ENCODE results near the gene ARRDC1. TPM values are rescaled to one million over a fixed set of nuclear protein-coding genes. Genes with fewer than 3 reads are reported as not detected.

ARRDC1 gene
- total and polyA plus RNA-seq, 9 of the 15 experiments (the other 6 are each of a cell fraction or from before 2014, with no cell fraction given), result 0.21 to 45.3 (median 18.6) TPM

GRCh38 chr9:137611623-137612609 lies 6.4 kb downstream of the ARRDC1 start:
- H3K9me1 ChIP-seq (ENCODE audit: control insufficient read depth, insufficient read depth, low read length), result peaks cover 6% of the 10 kb centered on the region
- DNase-seq (ENCODE audit: extremely low read depth in 1 of 4, low spot score in 3 of 4) (peak; percentile 42 to 48 (median 44)), ATAC-seq (peak; percentile 60), FAIRE-seq (peak; percentile 56)
- intact Hi-C loops (cut with micrococcal nuclease), result no loop called here
- H3K79me2 ChIP-seq (ENCODE audit: control insufficient read depth, insufficient read depth, low read length), result peaks cover 15% of the 10 kb centered on the region
- WGBS (ENCODE audit: insufficient coverage, low coverage, missing lambda C conversion rate), result 38% methylated on average over 21 of the region's 21 CpGs
- ChIA-PET POLR2A (interaction anchor here (0.9 kb wide), 1 partner anchor 8 kb away, joined by 3 read pairs; the partner anchor contains the start of gene EHMT1), CTCF (ENCODE audit: low intra/inter-chr PET ratio) (no interaction called here)
- no TSS peak for BruUV-seq (replicated peaks)
- H3K9me3 ChIP-seq (replicated peaks; ENCODE audit: control insufficient read depth, insufficient read depth, low read depth, low read length), result no peaks in the 10 kb centered on the region
- H3K4me3 ChIP-seq, result no peak overlapping the region
- H3K36me3 ChIP-seq (ENCODE audit: control insufficient read depth, insufficient read depth, low read length), result peaks cover 38% of the 10 kb centered on the region; the same call in 2 of the 3 replicates
- no peak overlapping the region for H2AFZ ChIP-seq (ENCODE audit: low read depth, low read length)
- H4K20me1 ChIP-seq (replicated peaks; ENCODE audit: control insufficient read depth, insufficient read depth, low read length), result peaks cover 3% of the 10 kb centered on the region; the same call in 1 of the 2 replicates
- in situ Hi-C loops (cut with MboI), result no loop called here
- H3K27ac ChIP-seq (ENCODE audit: extremely low read depth, low read depth, low read length), result peak overlapping the region; percentile 51; the same call in 2 of the 3 replicates
- H3K4me1 ChIP-seq (replicated peaks in 1 of 2; ENCODE audit: control insufficient read depth in 2 of 2, insufficient read depth in 2 of 2, low read length in 2 of 2), result peaks cover 18 to 59% of the 10 kb centered on the region in 2 experiments; a peak in 4 of 5 replicates
- H3K4me2 ChIP-seq (ENCODE audit: insufficient read depth, low read length), result peak overlapping the region; percentile 28; the same call in 1 of the 2 replicates
- peak overlapping the region; percentile 32 to 81; a peak in 3 of 4 replicates for H3K9ac ChIP-seq (ENCODE audit: insufficient read depth in 1 of 2, low read depth in 2 of 2, low read length in 2 of 2)
- H3K27me3 ChIP-seq (ENCODE audit: control insufficient read depth in 2 of 2, insufficient read depth in 2 of 2, low read length in 2 of 2), result no peaks in the 10 kb centered on the region
- no peak for TF ChIP-seq YBX1 (IDR thresholded peaks at IDR 0.05)
- no peak for TF ChIP-seq ZBTB26 (CRISPR knock-in tag; IDR thresholded peaks at IDR 0.05)
- TF ChIP-seq PRPF4 (IDR thresholded peaks at IDR 0.05; ENCODE audit: insufficient read depth, low read depth, low read length, poor library complexity, severe bottlenecking), result no peak
- TF ChIP-seq BMI1 (IDR thresholded peaks at IDR 0.05; ENCODE audit: low read length), result no peak
- TF ChIP-seq TOE1 (IDR thresholded peaks at IDR 0.05; ENCODE audit: borderline replicate concordance), result peak; percentile 80
- TF ChIP-seq TOE1 (CRISPR knock-in tag; IDR thresholded peaks at IDR 0.05; ENCODE audit: borderline replicate concordance, low read depth), result no peak
- no peak for TF ChIP-seq SNRNP70 (optimal IDR thresholded peaks at IDR 0.05; ENCODE audit: low read depth, low read length)
- TF ChIP-seq ZNF75A (CRISPR knock-in tag; IDR thresholded peaks at IDR 0.05), result no peak
- TF ChIP-seq NCOA2 (IDR thresholded peaks at IDR 0.05; ENCODE audit: partially characterized antibody in 2 of 2), result no peak
- TF ChIP-seq NFIC (IDR thresholded peaks at IDR 0.05), result peak; percentile 88
- no peak for TF ChIP-seq FOXK1 (CRISPR knock-in tag; IDR thresholded peaks at IDR 0.05; ENCODE audit: borderline replicate concordance)
- TF ChIP-seq UBTF (IDR thresholded peaks at IDR 0.05; ENCODE audit: borderline replicate concordance in 1 of 2, low read depth in 2 of 2, low read length in 2 of 2), result no peak
- TF ChIP-seq MTA3 (IDR thresholded peaks at IDR 0.05; ENCODE audit: borderline replicate concordance), result no peak
- no peak for TF ChIP-seq CEBPG (CRISPR knock-in tag; IDR thresholded peaks at IDR 0.05)
- TF ChIP-seq CEBPG (tag; conservative IDR thresholded peaks at IDR 0.05 in 1 of 2, IDR thresholded peaks at IDR 0.05 in 1 of 2), result no peak
- no peak for TF ChIP-seq KDM1A (IDR thresholded peaks at IDR 0.05)
- peak; percentile 82 for TF ChIP-seq FOSL1 (tag; conservative IDR thresholded peaks at IDR 0.05)

All from K562 (cell line).